OCI-LY3 (cell line): ENCODE data around the gene TLR6.

Experiments
- EZH2phosphoT487 ChIP-seq: fragments of 200-600 bp; shearing (Covaris generic); IDR thresholded peaks from 2 replicates; pipeline ENCODE4 v1.6.1; 2018; ENCODE audit warnings: antibody characterized with exemption, mixed run types, low read depth
- TF ChIP-seq, protein P1 (sequence below): fragments of 200-600, 300-600 bp; sonication (generic); IDR thresholded peaks from 2 replicates; pipeline ENCODE4 v1.5.1; 2014; ENCODE audit warnings: antibody characterized with exemption, low read length, low read depth

GRCh38 chr4:38867478-38868058 lies 11.0 kb upstream of the TLR6 start, which contains the start of gene FAM114A1:
- TF ChIP-seq, protein P1, sequence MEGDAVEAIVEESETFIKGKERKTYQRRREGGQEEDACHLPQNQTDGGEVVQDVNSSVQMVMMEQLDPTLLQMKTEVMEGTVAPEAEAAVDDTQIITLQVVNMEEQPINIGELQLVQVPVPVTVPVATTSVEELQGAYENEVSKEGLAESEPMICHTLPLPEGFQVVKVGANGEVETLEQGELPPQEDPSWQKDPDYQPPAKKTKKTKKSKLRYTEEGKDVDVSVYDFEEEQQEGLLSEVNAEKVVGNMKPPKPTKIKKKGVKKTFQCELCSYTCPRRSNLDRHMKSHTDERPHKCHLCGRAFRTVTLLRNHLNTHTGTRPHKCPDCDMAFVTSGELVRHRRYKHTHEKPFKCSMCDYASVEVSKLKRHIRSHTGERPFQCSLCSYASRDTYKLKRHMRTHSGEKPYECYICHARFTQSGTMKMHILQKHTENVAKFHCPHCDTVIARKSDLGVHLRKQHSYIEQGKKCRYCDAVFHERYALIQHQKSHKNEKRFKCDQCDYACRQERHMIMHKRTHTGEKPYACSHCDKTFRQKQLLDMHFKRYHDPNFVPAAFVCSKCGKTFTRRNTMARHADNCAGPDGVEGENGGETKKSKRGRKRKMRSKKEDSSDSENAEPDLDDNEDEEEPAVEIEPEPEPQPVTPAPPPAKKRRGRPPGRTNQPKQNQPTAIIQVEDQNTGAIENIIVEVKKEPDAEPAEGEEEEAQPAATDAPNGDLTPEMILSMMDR: no peak
- TF ChIP-seq EZH2phosphoT487: no peak
